HepG2 (cell line): ENCODE data around the gene SNAPIN. TPM values are rescaled to one million over a fixed set of nuclear protein-coding genes. Genes with fewer than 3 reads are reported as not detected.

ENCODE experiments used
- KDM5B ChIP-seq: sonication (generic); formaldehyde crosslinking; IDR thresholded peaks from 2 replicates; pipeline ENCODE4 v1.4.0; 2020; ENCODE audit warnings: missing genetic modification reagents, mild to moderate bottlenecking, borderline replicate concordance
- KIAA2018 ChIP-seq: sonication (generic); formaldehyde crosslinking; IDR thresholded peaks from 2 replicates; pipeline ENCODE4 v1.5.0; 2020; ENCODE audit warnings: mild to moderate bottlenecking, missing genetic modification reagents, borderline replicate concordance
- NFKBIZ ChIP-seq: IDR thresholded peaks from 2 replicates; pipeline ENCODE4 v1.6.1; 2018; ENCODE audit warnings: missing genetic modification reagents, missing compliant biosample characterization
- PBX3 ChIP-seq: sonication (generic); formaldehyde crosslinking; IDR thresholded peaks from 2 replicates; pipeline ENCODE4 v1.8.1; 2023; ENCODE audit warnings: missing genetic modification reagents, inconsistent platforms, borderline replicate concordance
- PRDM4 ChIP-seq: sonication (generic); formaldehyde crosslinking; IDR thresholded peaks from 2 replicates; pipeline ENCODE4 v1.9.0; 2021; ENCODE audit warnings: missing genetic modification reagents, borderline replicate concordance
- SALL2 ChIP-seq: sonication (generic); formaldehyde crosslinking; IDR thresholded peaks from 2 replicates; pipeline ENCODE4 v1.8.1; 2023; ENCODE audit warnings: mild to moderate bottlenecking, missing genetic modification reagents, inconsistent platforms
- SNAPC2 ChIP-seq: sonication (generic); formaldehyde crosslinking; IDR thresholded peaks from 2 replicates; pipeline ENCODE4 v1.8.1; 2022; ENCODE audit warnings: mild to moderate bottlenecking, missing genetic modification reagents
- SOX5 ChIP-seq: IDR thresholded peaks from 2 replicates; pipeline ENCODE4 v1.6.1; 2016; ENCODE audit warnings: borderline replicate concordance
- ZNF329 ChIP-seq: sonication (generic); formaldehyde crosslinking; IDR thresholded peaks from 2 replicates; pipeline ENCODE4 v1.9.0; 2021; ENCODE audit warnings: low read depth, mild to moderate bottlenecking, missing genetic modification reagents
- ZNF576 ChIP-seq: sonication (generic); formaldehyde crosslinking; IDR thresholded peaks from 2 replicates; pipeline ENCODE4 v1.4.0; 2020; ENCODE audit warnings: mild to moderate bottlenecking, missing genetic modification reagents
- polyA plus RNA-seq, 8 experiments: library from polyadenylated mRNA; depleted of rRNA in 3 of 8; stranded (reverse) in 7 of 8; unstranded in 1 of 8; fragments of >200 nt; fragmentation: Illumina TruSeq in 4 of 8; extraction: Trizol in 4 of 8; gene quantifications; 2 replicates each; pipeline versions ENCODE4 v1.2.1 to v1.2.3, GENCODE V29; 2011 to 2016; ENCODE audit warnings: low read depth in 4 of 8, missing spikeins in 1 of 8, mixed read lengths in 1 of 8; ENCODE audit not compliant: insufficient read depth in 1 of 8
- total RNA-seq, 5 experiments: library from RNA; depleted of rRNA; stranded (reverse); fragments of >200 nt; fragmentation: Illumina TruSeq; extraction: Trizol; gene quantifications; 2 replicates each; pipeline ENCODE4 v1.2.3, GENCODE V29; 2016; ENCODE audit warnings: low read depth in 1 of 5
- TF ChIP-seq, protein P1 (sequence below): sonication (generic); formaldehyde crosslinking; IDR thresholded peaks from 2 replicates; pipeline ENCODE4 v1.9.0; 2022; ENCODE audit warnings: low read depth, missing genetic modification reagents

SNAPIN gene
- total and polyA plus RNA-seq, 2 of the 13 experiments (the other 11 are each of a cell fraction or from before 2014, with no cell fraction given) = 23.9 to 25.7 TPM

DNA sequence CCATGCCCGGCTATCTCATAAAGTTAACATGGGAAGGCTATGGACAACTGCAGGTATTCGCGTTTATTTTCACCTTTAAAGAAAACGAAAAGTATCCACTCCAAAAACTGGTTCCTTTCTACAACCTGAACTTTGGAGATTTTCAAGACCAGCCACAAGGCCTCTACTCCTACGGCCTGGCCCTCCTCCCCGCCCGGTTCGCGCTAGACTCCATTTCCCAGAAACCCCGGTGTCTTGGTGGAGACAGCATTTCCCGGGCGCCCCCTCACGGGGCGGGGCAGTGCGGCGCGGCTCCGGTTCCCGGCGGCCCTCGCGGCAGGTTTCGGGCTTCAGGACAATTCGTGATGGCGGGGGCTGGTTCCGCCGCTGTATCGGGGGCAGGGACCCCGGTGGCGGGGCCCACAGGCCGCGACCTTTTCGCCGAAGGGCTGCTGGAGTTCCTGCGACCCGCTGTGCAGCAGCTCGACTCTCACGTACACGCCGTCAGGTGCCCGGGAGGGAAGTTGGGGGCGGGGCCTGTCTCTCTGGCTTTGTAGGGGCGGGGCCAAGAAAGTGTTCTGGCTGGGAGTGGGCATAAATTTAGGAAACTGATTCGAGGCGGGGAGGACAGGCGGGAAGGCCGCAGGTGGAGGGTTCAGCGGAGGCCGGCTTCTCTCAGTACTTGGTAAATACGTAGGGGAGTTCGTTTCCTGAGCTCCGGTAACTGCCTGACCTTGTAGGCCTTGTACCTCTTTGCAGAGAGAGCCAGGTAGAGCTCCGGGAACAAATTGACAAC lies at the start of gene SNAPIN (continued):
- TF ChIP-seq SALL2 (CRISPR knock-in tag) (peak; percentile 73; the same call in 1 of the 2 replicates), PBX3 (0 out of 2 replicates have a peak, but pooled peaks have one; percentile 31), KDM5B (CRISPR knock-in tag) (peak; percentile 62; the same call in 1 of the 2 replicates), SOX5 (peak; percentile 26; the same call in 1 of the 2 replicates), PRDM4 (CRISPR knock-in tag) (no peak), KIAA2018 (CRISPR knock-in tag) (no peak), ZNF576 (CRISPR knock-in tag) (no peak), NFKBIZ (CRISPR knock-in tag) (no peak), ZNF329 (CRISPR knock-in tag) (peak; percentile 64; the same call in 1 of the 2 replicates), SNAPC2 (CRISPR knock-in tag) (no peak)
- TF ChIP-seq, protein P1, sequence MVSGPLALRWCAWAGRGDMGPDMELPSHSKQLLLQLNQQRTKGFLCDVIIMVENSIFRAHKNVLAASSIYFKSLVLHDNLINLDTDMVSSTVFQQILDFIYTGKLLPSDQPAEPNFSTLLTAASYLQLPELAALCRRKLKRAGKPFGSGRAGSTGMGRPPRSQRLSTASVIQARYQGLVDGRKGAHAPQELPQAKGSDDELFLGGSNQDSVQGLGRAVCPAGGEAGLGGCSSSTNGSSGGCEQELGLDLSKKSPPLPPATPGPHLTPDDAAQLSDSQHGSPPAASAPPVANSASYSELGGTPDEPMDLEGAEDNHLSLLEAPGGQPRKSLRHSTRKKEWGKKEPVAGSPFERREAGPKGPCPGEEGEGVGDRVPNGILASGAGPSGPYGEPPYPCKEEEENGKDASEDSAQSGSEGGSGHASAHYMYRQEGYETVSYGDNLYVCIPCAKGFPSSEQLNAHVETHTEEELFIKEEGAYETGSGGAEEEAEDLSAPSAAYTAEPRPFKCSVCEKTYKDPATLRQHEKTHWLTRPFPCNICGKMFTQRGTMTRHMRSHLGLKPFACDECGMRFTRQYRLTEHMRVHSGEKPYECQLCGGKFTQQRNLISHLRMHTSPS (CRISPR knock-in tag) = no peak
